Measurements from ENCODE around the gene MLH1. TPM values are rescaled to one million over a fixed set of nuclear protein-coding genes. Genes with fewer than 3 reads are reported as not detected.
A peak's percentile ranks its signal among the peaks of the same experiment; 100 is the strongest.

The MLH1 gene
- total and polyA plus RNA-seq, 2 donors (not counting 1 experiment from before 2014, with no cell fraction given): 34.4 to 62.3 TPM

GRCh38 chr3:37056826-37057225 lies 63.5 kb downstream of the MLH1 start:
- H3K4me2 ChIP-seq (ENCODE audit: extremely low read depth, insufficient read depth, low read length): no peak overlapping the region
- H4K20me1 ChIP-seq (ENCODE audit: control insufficient read depth, extremely low read depth, insufficient read depth, low read length): no peaks in the 10 kb centered on the region
- no peak overlapping the region for H2AFZ ChIP-seq (ENCODE audit: low read length)
- no peak for DNase-seq (ENCODE audit: low read depth in 2 of 2)
- no peak overlapping the region for H3K4me3 ChIP-seq (replicated peaks in 1 of 4; ENCODE audit: control extremely low read depth in 1 of 4, insufficient read depth in 1 of 4, low read depth in 3 of 4, low read length in 4 of 4)
- H3K27ac ChIP-seq (ENCODE audit: insufficient read depth, low read length): no peak overlapping the region
- no peak overlapping the region for H3K9ac ChIP-seq (ENCODE audit: insufficient read depth, low read length)
- H3K36me3 ChIP-seq (ENCODE audit: control insufficient read depth, insufficient read depth, low read length): peaks cover 16% of the 10 kb centered on the region
- no peak for TF ChIP-seq EZH2 (IDR thresholded peaks at IDR 0.05; ENCODE audit: low read length, missing control alignments)
- TF ChIP-seq, protein P1, sequence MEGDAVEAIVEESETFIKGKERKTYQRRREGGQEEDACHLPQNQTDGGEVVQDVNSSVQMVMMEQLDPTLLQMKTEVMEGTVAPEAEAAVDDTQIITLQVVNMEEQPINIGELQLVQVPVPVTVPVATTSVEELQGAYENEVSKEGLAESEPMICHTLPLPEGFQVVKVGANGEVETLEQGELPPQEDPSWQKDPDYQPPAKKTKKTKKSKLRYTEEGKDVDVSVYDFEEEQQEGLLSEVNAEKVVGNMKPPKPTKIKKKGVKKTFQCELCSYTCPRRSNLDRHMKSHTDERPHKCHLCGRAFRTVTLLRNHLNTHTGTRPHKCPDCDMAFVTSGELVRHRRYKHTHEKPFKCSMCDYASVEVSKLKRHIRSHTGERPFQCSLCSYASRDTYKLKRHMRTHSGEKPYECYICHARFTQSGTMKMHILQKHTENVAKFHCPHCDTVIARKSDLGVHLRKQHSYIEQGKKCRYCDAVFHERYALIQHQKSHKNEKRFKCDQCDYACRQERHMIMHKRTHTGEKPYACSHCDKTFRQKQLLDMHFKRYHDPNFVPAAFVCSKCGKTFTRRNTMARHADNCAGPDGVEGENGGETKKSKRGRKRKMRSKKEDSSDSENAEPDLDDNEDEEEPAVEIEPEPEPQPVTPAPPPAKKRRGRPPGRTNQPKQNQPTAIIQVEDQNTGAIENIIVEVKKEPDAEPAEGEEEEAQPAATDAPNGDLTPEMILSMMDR (conservative IDR thresholded peaks at IDR 0.05 in 1 of 2, IDR thresholded peaks at IDR 0.05 in 1 of 2; ENCODE audit: low read depth in 1 of 2, low read length in 2 of 2): no peak
- no peaks in the 10 kb centered on the region for H3K9me3 ChIP-seq (ENCODE audit: control insufficient read depth, insufficient read depth, low read depth, low read length)
- H3K4me1 ChIP-seq (ENCODE audit: control insufficient read depth, extremely low read depth, insufficient read depth, low read length): peaks cover 23% of the 10 kb centered on the region
- no peaks in the 10 kb centered on the region for H3K27me3 ChIP-seq (ENCODE audit: control insufficient read depth, insufficient read depth, low read length)
- H3K79me2 ChIP-seq (ENCODE audit: control insufficient read depth, insufficient read depth, low read length): peaks cover 1% of the 10 kb centered on the region

DNA sequence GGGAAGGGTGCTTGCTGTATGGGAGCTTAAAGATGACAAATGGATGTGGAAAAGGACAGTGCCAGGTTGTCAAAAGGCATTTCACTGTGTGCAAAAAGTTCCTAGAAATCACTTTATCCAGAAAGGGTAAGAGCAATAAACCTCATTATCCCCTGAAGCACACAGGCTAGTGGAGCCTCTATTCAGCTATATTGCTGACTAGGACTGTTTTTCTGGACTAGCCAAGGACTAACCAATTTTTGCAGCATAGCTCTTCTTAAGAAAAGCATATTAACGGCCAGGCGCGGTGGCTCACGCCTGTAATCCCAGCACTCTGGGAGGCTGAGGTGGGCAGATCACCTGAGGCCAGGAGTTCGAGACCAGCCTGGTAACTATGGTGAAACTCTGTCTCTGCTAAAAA lies 64.8 kb downstream of the MLH1 start:
- H4K20me1 ChIP-seq (ENCODE audit: control insufficient read depth, extremely low read depth, insufficient read depth, low read length): no peaks in the 10 kb centered on the region
- H2AFZ ChIP-seq (ENCODE audit: low read length): no peak overlapping the region

DNA sequence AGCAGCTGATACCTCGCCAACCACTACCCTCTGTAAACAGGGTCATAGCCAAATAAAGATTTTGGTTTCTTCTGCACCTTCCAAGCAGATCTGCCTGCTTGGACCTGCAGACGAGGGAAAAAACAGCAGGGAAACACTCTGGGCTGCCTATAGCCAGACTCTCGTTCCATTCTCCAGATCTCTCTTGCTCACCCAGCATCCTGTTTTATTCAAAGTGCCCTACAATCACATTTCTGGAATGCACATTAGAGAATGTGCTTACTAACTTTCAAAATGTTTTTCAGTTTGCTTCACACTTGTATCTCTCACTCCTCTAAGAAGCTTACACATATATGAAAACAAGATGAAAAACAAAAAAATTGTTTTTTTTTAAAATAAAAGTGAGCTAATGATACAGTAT lies 71.4 kb downstream of the MLH1 start:
- no peaks in the 10 kb centered on the region for H3K27me3 ChIP-seq (ENCODE audit: control insufficient read depth, insufficient read depth, low read length)
- no peak overlapping the region for H3K27ac ChIP-seq (ENCODE audit: insufficient read depth, low read length)
- no peaks in the 10 kb centered on the region for H3K4me1 ChIP-seq (ENCODE audit: control insufficient read depth, extremely low read depth, insufficient read depth, low read length)
- TF ChIP-seq, protein P1 (conservative IDR thresholded peaks at IDR 0.05 in 1 of 2, IDR thresholded peaks at IDR 0.05 in 1 of 2; ENCODE audit: low read depth in 1 of 2, low read length in 2 of 2): no peak
- no peak for TF ChIP-seq EZH2 (IDR thresholded peaks at IDR 0.05; ENCODE audit: low read length, missing control alignments)
- peaks cover 13% of the 10 kb centered on the region for H3K36me3 ChIP-seq (ENCODE audit: control insufficient read depth, insufficient read depth, low read length)
- peak in 1 of 2 donors; percentile 49 for DNase-seq (ENCODE audit: low read depth in 2 of 2)
- H3K4me3 ChIP-seq (replicated peaks in 1 of 4; ENCODE audit: control extremely low read depth in 1 of 4, insufficient read depth in 1 of 4, low read depth in 3 of 4, low read length in 4 of 4): no peak overlapping the region
- no peak overlapping the region for H3K9ac ChIP-seq (ENCODE audit: insufficient read depth, low read length)
- no peaks in the 10 kb centered on the region for H3K9me3 ChIP-seq (ENCODE audit: control insufficient read depth, insufficient read depth, low read depth, low read length)
- no peak overlapping the region for H3K4me2 ChIP-seq (ENCODE audit: extremely low read depth, insufficient read depth, low read length)
- H2AFZ ChIP-seq (ENCODE audit: low read length): no peak overlapping the region
- no peaks in the 10 kb centered on the region for H3K79me2 ChIP-seq (ENCODE audit: control insufficient read depth, insufficient read depth, low read length)
- H4K20me1 ChIP-seq (ENCODE audit: control insufficient read depth, extremely low read depth, insufficient read depth, low read length): no peaks in the 10 kb centered on the region

More for the DNA sequence above, 64.8 kb downstream of the MLH1 start:
- no peaks in the 10 kb centered on the region for H3K27me3 ChIP-seq (ENCODE audit: control insufficient read depth, insufficient read depth, low read length)
- H3K36me3 ChIP-seq (ENCODE audit: control insufficient read depth, insufficient read depth, low read length): peaks cover 16% of the 10 kb centered on the region
- peaks cover 23% of the 10 kb centered on the region for H3K4me1 ChIP-seq (ENCODE audit: control insufficient read depth, extremely low read depth, insufficient read depth, low read length)
- no peak overlapping the region for H3K4me2 ChIP-seq (ENCODE audit: extremely low read depth, insufficient read depth, low read length)
- H3K27ac ChIP-seq (ENCODE audit: insufficient read depth, low read length): no peak overlapping the region
- H3K9ac ChIP-seq (ENCODE audit: insufficient read depth, low read length): no peak overlapping the region
- TF ChIP-seq, protein P1 (conservative IDR thresholded peaks at IDR 0.05 in 1 of 2, IDR thresholded peaks at IDR 0.05 in 1 of 2; ENCODE audit: low read depth in 1 of 2, low read length in 2 of 2): no peak
- no peak for TF ChIP-seq EZH2 (IDR thresholded peaks at IDR 0.05; ENCODE audit: low read length, missing control alignments)
- H3K4me3 ChIP-seq (replicated peaks in 1 of 4; ENCODE audit: control extremely low read depth in 1 of 4, insufficient read depth in 1 of 4, low read depth in 3 of 4, low read length in 4 of 4): no peak overlapping the region
- H3K9me3 ChIP-seq (ENCODE audit: control insufficient read depth, insufficient read depth, low read depth, low read length): no peaks in the 10 kb centered on the region
- no peak for DNase-seq (ENCODE audit: low read depth in 2 of 2)
- H3K79me2 ChIP-seq (ENCODE audit: control insufficient read depth, insufficient read depth, low read length): peaks cover 1% of the 10 kb centered on the region

All from fibroblast of lung (primary cell).